Right renal pelvis (tissue), 4 donors: ENCODE results near the gene LIPC. TPM values are rescaled to one million over a fixed set of nuclear protein-coding genes. Genes with fewer than 3 reads are reported as not detected.

Source experiments
- DNase-seq, 4 donors: peaks; one replicate each; pipeline ENCODE4 v3.0.0-alpha.2; 2013; ENCODE audit warnings: low read depth in 4 of 4, low spot score in 3 of 4, missing footprints in 1 of 4
- polyA plus RNA-seq, 4 donors: library from polyadenylated mRNA; unstranded; fragments of 120-200 nt; gene quantifications; one replicate each; pipeline ENCODE4 v1.2.1, GENCODE V29; 2013; ENCODE audit not compliant: insufficient read length in 4 of 4

LIPC gene
- polyA plus RNA-seq, 4 donors = 11.8 to 21.8 (median 13.9) TPM

- no peak for DNase-seq
Observed at GRCh38 chr15:58453931-58454793, 22.4 kb downstream of the LIPC start.

- DNase-seq = no peak
Observed at GRCh38 chr15:58454950-58455401, 23.2 kb downstream of the LIPC start.

GRCh38 chr15:58457466-58457965 is 25.7 kb downstream of the LIPC start:
- DNase-seq = no peak

- no peak for DNase-seq
Observed at GRCh38 chr15:58458076-58458475, 26.3 kb downstream of the LIPC start.

- DNase-seq = no peak
Observed at GRCh38 chr15:58459045-58459444, 27.3 kb downstream of the LIPC start.

GRCh38 chr15:58459560-58459959 is 27.8 kb downstream of the LIPC start:
- no peak for DNase-seq

GRCh38 chr15:58460116-58460790 is 28.5 kb downstream of the LIPC start:
- no peak for DNase-seq

GRCh38 chr15:58460872-58461271 is 29.1 kb downstream of the LIPC start:
- DNase-seq = no peak

GRCh38 chr15:58462547-58462946 is 30.8 kb downstream of the LIPC start:
- DNase-seq = no peak

- no peak for DNase-seq
Observed at GRCh38 chr15:58462973-58463663, 31.3 kb downstream of the LIPC start.

GRCh38 chr15:58463815-58464650 is 32.2 kb downstream of the LIPC start:
- no peak for DNase-seq

- no peak for DNase-seq
Observed at GRCh38 chr15:58465070-58465469, 33.3 kb downstream of the LIPC start.

- no peak for DNase-seq
Observed at GRCh38 chr15:58465866-58466517, 34.2 kb downstream of the LIPC start.

- DNase-seq = no peak
Observed at GRCh38 chr15:58466566-58466965, 34.8 kb downstream of the LIPC start.

- DNase-seq = peak; percentile 76 to 90 (median 84)
Observed at GRCh38 chr15:58467121-58467721, 35.4 kb downstream of the LIPC start.

- DNase-seq = peak in 2 of 4 donors; percentile 42 to 56
Observed at GRCh38 chr15:58467722-58468423, 36.1 kb downstream of the LIPC start.

GRCh38 chr15:58469432-58470353 is 37.9 kb downstream of the LIPC start:
- no peak for DNase-seq

- no peak for DNase-seq
Observed at GRCh38 chr15:58471348-58471747, 39.6 kb downstream of the LIPC start.
